HepG2 (cell line): Measurements from ENCODE around the gene CASZ1. TPM values are rescaled to one million over a fixed set of nuclear protein-coding genes. Genes with fewer than 3 reads are reported as not detected.

ENCODE experiments used
- ATAC-seq: fragments of 200-7000 bp; cut with Tn5 transposase; 3 replicates; pipeline ENCODE4 v1.9.1; 2020; ENCODE audit warnings: mild to moderate bottlenecking, moderate library complexity
- BruUV-seq: library from RNA; stranded (reverse); fragments of 400-500 nt; replicated peaks from 2 replicates; lab custom pipeline; 2021; lab: Mats Ljungman, UMichigan
- CTCF ChIA-PET: fragments of 300-600 bp; formaldehyde crosslinking; extraction: SDS; loops from one replicate; lab custom pipeline; 2021; ENCODE audit warnings: low total read pairs, inconsistent platforms, low intra/inter-chr PET ratio; lab: Yijun Ruan, JAX
- POLR2A ChIA-PET: fragments of 350-600 bp; sonication (Branson Sonifier 250); formaldehyde crosslinking; loops from one replicate; lab custom pipeline; 2020; ENCODE audit warnings: antibody characterized with exemption, inconsistent platforms; lab: Yijun Ruan, JAX
- DNase-seq: peaks from one replicate; pipeline ENCODE4 v3.0.0-alpha.2; 2015; ENCODE audit warnings: low spot score
- FAIRE-seq: peaks from 3 replicates; lab custom pipeline; 2011; peaks lifted over from hg19 to GRCh38; lab: Jason Lieb, UNC
- H2AFZ ChIP-seq: one replicate; pipeline ENCODE4 v1.6.1; 2011; ENCODE audit warnings: low read length, inconsistent platforms
- H3K27ac ChIP-seq: fragments of 300-600 bp; 3 replicates; pipeline ENCODE4 v1.8.0; 2011; ENCODE audit warnings: mixed run types, mild to moderate bottlenecking, mixed read lengths, low read length, inconsistent platforms; ENCODE audit not compliant: insufficient read depth; ENCODE audit errors: extremely low read length
- H3K27me3 ChIP-seq, 2 experiments: fragments of 200-600 bp in 1 of 2; 2 replicates in 1 of 2; 3 replicates in 1 of 2; pipeline versions ENCODE4 v1.6.0 to v1.8.0; 2011; ENCODE audit warnings: low read length in 2 of 2, mild to moderate bottlenecking in 2 of 2, moderate library complexity in 2 of 2, inconsistent platforms in 1 of 2; ENCODE audit not compliant: insufficient read depth in 2 of 2, control insufficient read depth in 1 of 2
- H3K36me3 ChIP-seq, 2 experiments: fragments of 200-600 bp in 1 of 2; replicated peaks in 1 of 2; 2 replicates in 1 of 2; 3 replicates in 1 of 2; pipeline versions ENCODE4 v1.5.1 to v1.8.0; 2011; ENCODE audit warnings: low read length in 2 of 2, inconsistent platforms in 1 of 2; ENCODE audit not compliant: insufficient read depth in 2 of 2, control insufficient read depth in 1 of 2
- H3K4me1 ChIP-seq: 2 replicates; pipeline ENCODE4 v1.5.1; 2012; ENCODE audit warnings: low read length, inconsistent platforms; ENCODE audit not compliant: insufficient read depth
- H3K4me2 ChIP-seq: 2 replicates; pipeline ENCODE4 v1.6.0; 2011; ENCODE audit warnings: low read depth, low read length, inconsistent platforms
- H3K4me3 ChIP-seq, 3 experiments: fragments of 200-600 bp in 1 of 3; sonication (generic), shearing (Covaris generic) in 1 of 3; replicated peaks in 1 of 3; 2 replicates each; pipeline ENCODE4 v1.5.1; 2011 to 2016; ENCODE audit warnings: low read length in 3 of 3, inconsistent platforms in 2 of 3, low read depth in 2 of 3, mild to moderate bottlenecking in 2 of 3, control low read depth in 1 of 3, mixed read lengths in 1 of 3; ENCODE audit not compliant: insufficient read depth in 1 of 3
- H3K79me2 ChIP-seq: one replicate; pipeline ENCODE4 v1.6.1; 2011; ENCODE audit warnings: low read length, inconsistent platforms; ENCODE audit not compliant: insufficient read depth
- H3K9ac ChIP-seq: 2 replicates; pipeline ENCODE4 v1.6.0; 2011; ENCODE audit warnings: mild to moderate bottlenecking, low read depth, low read length, inconsistent platforms; ENCODE audit not compliant: insufficient read depth
- H3K9me3 ChIP-seq: 2 replicates; pipeline ENCODE4 v1.5.1; 2012; ENCODE audit warnings: mild to moderate bottlenecking, low read length
- H4K20me1 ChIP-seq: 2 replicates; pipeline ENCODE4 v1.6.0; 2011; ENCODE audit warnings: inconsistent platforms, mild to moderate bottlenecking, low read length, moderate library complexity; ENCODE audit not compliant: insufficient read depth
- MXD1 ChIP-seq: sonication (generic); formaldehyde crosslinking; IDR thresholded peaks from 2 replicates; pipeline ENCODE4 v1.4.0; 2020; ENCODE audit warnings: mild to moderate bottlenecking, missing genetic modification reagents
- ZNF354B ChIP-seq: sonication (generic); formaldehyde crosslinking; IDR thresholded peaks from 2 replicates; pipeline ENCODE4 v1.8.0; 2022; ENCODE audit warnings: mild to moderate bottlenecking, missing genetic modification reagents
- ZNF652 ChIP-seq: IDR thresholded peaks from 2 replicates; pipeline ENCODE4 v1.6.1; 2016; ENCODE audit warnings: low read depth, borderline replicate concordance
- WGBS: methylation state at CpG from one replicate; pipeline ENCODE4 v1.1.6; 2017; ENCODE audit warnings: low lambda C conversion rate; 5-methylcytosine and 5-hydroxymethylcytosine counted together
- in situ Hi-C: cut with HindIII; loops from 2 replicates; pipeline ENCODE4 v1.10.0; 2017; ENCODE audit warnings: low pct_unique_long_range_greater_than_20kb; ENCODE audit not compliant: extremely low pct_ligation_motif_present
- intact Hi-C: fragments of 100-400 bp; cut with micrococcal nuclease; formaldehyde crosslinking; loops from one replicate; pipeline ENCODE4 v1.10.0; 2022; ENCODE audit not compliant: unreplicated experiment
- polyA plus RNA-seq, 8 experiments: library from polyadenylated mRNA; depleted of rRNA in 3 of 8; stranded (reverse) in 7 of 8; unstranded in 1 of 8; fragments of >200 nt; fragmentation: Illumina TruSeq in 4 of 8; extraction: Trizol in 4 of 8; gene quantifications; 2 replicates each; pipeline versions ENCODE4 v1.2.1 to v1.2.3, GENCODE V29; 2011 to 2016; ENCODE audit warnings: low read depth in 4 of 8, missing spikeins in 1 of 8, mixed read lengths in 1 of 8; ENCODE audit not compliant: insufficient read depth in 1 of 8
- total RNA-seq, 5 experiments: library from RNA; depleted of rRNA; stranded (reverse); fragments of >200 nt; fragmentation: Illumina TruSeq; extraction: Trizol; gene quantifications; 2 replicates each; pipeline ENCODE4 v1.2.3, GENCODE V29; 2016; ENCODE audit warnings: low read depth in 1 of 5
- TF ChIP-seq, protein P1 (sequence below): sonication (generic); formaldehyde crosslinking; IDR thresholded peaks from 2 replicates; pipeline ENCODE4 v1.5.1; 2020; ENCODE audit warnings: mild to moderate bottlenecking, missing genetic modification reagents, borderline replicate concordance
- TF ChIP-seq, protein P2 (sequence below): sonication (generic); formaldehyde crosslinking; IDR thresholded peaks from 2 replicates; pipeline ENCODE4 v1.5.0; 2020; ENCODE audit warnings: missing genetic modification reagents

The CASZ1 gene
- total and polyA plus RNA-seq, 2 of the 13 experiments (the other 11 are each of a cell fraction or from before 2014, with no cell fraction given), result 1.9 to 3.7 TPM

GRCh38 chr1:10751561-10752085 lies 44.8 kb downstream of the CASZ1 start (continued):
- TF ChIP-seq, protein P1, sequence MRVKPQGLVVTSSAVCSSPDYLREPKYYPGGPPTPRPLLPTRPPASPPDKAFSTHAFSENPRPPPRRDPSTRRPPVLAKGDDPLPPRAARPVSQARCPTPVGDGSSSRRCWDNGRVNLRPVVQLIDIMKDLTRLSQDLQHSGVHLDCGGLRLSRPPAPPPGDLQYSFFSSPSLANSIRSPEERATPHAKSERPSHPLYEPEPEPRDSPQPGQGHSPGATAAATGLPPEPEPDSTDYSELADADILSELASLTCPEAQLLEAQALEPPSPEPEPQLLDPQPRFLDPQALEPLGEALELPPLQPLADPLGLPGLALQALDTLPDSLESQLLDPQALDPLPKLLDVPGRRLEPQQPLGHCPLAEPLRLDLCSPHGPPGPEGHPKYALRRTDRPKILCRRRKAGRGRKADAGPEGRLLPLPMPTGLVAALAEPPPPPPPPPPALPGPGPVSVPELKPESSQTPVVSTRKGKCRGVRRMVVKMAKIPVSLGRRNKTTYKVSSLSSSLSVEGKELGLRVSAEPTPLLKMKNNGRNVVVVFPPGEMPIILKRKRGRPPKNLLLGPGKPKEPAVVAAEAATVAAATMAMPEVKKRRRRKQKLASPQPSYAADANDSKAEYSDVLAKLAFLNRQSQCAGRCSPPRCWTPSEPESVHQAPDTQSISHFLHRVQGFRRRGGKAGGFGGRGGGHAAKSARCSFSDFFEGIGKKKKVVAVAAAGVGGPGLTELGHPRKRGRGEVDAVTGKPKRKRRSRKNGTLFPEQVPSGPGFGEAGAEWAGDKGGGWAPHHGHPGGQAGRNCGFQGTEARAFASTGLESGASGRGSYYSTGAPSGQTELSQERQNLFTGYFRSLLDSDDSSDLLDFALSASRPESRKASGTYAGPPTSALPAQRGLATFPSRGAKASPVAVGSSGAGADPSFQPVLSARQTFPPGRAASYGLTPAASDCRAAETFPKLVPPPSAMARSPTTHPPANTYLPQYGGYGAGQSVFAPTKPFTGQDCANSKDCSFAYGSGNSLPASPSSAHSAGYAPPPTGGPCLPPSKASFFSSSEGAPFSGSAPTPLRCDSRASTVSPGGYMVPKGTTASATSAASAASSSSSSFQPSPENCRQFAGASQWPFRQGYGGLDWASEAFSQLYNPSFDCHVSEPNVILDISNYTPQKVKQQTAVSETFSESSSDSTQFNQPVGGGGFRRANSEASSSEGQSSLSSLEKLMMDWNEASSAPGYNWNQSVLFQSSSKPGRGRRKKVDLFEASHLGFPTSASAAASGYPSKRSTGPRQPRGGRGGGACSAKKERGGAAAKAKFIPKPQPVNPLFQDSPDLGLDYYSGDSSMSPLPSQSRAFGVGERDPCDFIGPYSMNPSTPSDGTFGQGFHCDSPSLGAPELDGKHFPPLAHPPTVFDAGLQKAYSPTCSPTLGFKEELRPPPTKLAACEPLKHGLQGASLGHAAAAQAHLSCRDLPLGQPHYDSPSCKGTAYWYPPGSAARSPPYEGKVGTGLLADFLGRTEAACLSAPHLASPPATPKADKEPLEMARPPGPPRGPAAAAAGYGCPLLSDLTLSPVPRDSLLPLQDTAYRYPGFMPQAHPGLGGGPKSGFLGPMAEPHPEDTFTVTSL (CRISPR knock-in tag), result no peak
- no peak for TF ChIP-seq ZNF354B (CRISPR knock-in tag)
- no peak for TF ChIP-seq MXD1
- TF ChIP-seq, all 625 proteins: peak for 0

DNA sequence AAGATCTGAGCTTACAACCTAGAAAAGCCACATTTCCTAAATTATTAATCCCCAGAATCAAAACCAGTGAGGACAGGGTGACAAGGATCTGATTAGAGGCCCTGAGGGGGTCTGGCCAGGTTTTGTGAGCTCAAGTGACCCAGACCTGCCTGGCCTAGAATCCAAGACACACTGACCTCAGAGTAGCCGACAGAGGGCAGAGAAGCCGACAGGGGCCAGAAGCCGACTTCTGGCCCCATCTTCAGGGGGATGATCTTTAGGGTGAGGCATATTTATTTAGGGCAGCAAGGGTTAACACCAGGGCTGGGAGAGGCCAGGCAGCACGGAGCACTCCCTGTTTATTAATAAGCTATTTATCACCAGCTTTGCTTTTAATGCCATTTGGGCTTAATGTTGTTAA lies 45.3 kb downstream of the CASZ1 start:
- in situ Hi-C loops, result no loop called here
- POLR2A ChIA-PET, result no interaction called here
- H3K4me3 ChIP-seq, result no peak overlapping the region
- no peak overlapping the region for H3K27ac ChIP-seq
- FAIRE-seq, result no peak
- TF ChIP-seq, protein P2, sequence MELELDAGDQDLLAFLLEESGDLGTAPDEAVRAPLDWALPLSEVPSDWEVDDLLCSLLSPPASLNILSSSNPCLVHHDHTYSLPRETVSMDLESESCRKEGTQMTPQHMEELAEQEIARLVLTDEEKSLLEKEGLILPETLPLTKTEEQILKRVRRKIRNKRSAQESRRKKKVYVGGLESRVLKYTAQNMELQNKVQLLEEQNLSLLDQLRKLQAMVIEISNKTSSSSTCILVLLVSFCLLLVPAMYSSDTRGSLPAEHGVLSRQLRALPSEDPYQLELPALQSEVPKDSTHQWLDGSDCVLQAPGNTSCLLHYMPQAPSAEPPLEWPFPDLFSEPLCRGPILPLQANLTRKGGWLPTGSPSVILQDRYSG (CRISPR knock-in tag), result no peak
- 0 out of 2 replicates have a peak, but pooled peaks have one; percentile 26 for TF ChIP-seq ZNF652 (CRISPR knock-in tag)
- no peaks in the 10 kb centered on the region for H3K4me1 ChIP-seq
- intact Hi-C loops, result no loop called here
- 0% methylated on average over 1 of the region's 4 CpGs for WGBS
- DNase-seq, result no peak
- no peak overlapping the region for H3K9ac ChIP-seq
- no peak overlapping the region for H3K4me2 ChIP-seq
- no TSS peak for BruUV-seq
- H4K20me1 ChIP-seq, result no peaks in the 10 kb centered on the region
- H3K36me3 ChIP-seq, result no peaks in the 10 kb centered on the region
- H3K9me3 ChIP-seq, result no peaks in the 10 kb centered on the region
- H2AFZ ChIP-seq, result no peak overlapping the region
- no peak for ATAC-seq
- H3K27me3 ChIP-seq, result peaks cover 7 to 27% of the 10 kb centered on the region in 2 experiments
- CTCF ChIA-PET, result no interaction called here
- no peaks in the 10 kb centered on the region for H3K79me2 ChIP-seq
